ENCODE measurements around the gene C1orf87.

- TF ChIP-seq EZH2phosphoT487 (IDR thresholded peaks at IDR 0.05; ENCODE audit: borderline replicate concordance, low read length) (no peak), EZH2 (IDR thresholded peaks at IDR 0.05; ENCODE audit: low read length, unreplicated experiment) (no peak)
- TF ChIP-seq, protein P1, sequence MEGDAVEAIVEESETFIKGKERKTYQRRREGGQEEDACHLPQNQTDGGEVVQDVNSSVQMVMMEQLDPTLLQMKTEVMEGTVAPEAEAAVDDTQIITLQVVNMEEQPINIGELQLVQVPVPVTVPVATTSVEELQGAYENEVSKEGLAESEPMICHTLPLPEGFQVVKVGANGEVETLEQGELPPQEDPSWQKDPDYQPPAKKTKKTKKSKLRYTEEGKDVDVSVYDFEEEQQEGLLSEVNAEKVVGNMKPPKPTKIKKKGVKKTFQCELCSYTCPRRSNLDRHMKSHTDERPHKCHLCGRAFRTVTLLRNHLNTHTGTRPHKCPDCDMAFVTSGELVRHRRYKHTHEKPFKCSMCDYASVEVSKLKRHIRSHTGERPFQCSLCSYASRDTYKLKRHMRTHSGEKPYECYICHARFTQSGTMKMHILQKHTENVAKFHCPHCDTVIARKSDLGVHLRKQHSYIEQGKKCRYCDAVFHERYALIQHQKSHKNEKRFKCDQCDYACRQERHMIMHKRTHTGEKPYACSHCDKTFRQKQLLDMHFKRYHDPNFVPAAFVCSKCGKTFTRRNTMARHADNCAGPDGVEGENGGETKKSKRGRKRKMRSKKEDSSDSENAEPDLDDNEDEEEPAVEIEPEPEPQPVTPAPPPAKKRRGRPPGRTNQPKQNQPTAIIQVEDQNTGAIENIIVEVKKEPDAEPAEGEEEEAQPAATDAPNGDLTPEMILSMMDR (conservative IDR thresholded peaks at IDR 0.05; ENCODE audit: low read depth, low read length) = no peak
Observed at GRCh38 chr1:59952065-59952464, 121.5 kb downstream of the C1orf87 start.
